ENCODE measurements around the gene STXBP6.

Gene STXBP6

GRCh38 chr14:24904533-24904932 is 145.4 kb downstream of the STXBP6 start:
- no peak for DNase-seq (ENCODE audit: low read depth)
- TF ChIP-seq, protein P1, sequence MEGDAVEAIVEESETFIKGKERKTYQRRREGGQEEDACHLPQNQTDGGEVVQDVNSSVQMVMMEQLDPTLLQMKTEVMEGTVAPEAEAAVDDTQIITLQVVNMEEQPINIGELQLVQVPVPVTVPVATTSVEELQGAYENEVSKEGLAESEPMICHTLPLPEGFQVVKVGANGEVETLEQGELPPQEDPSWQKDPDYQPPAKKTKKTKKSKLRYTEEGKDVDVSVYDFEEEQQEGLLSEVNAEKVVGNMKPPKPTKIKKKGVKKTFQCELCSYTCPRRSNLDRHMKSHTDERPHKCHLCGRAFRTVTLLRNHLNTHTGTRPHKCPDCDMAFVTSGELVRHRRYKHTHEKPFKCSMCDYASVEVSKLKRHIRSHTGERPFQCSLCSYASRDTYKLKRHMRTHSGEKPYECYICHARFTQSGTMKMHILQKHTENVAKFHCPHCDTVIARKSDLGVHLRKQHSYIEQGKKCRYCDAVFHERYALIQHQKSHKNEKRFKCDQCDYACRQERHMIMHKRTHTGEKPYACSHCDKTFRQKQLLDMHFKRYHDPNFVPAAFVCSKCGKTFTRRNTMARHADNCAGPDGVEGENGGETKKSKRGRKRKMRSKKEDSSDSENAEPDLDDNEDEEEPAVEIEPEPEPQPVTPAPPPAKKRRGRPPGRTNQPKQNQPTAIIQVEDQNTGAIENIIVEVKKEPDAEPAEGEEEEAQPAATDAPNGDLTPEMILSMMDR (IDR thresholded peaks at IDR 0.05; ENCODE audit: control insufficient read depth, insufficient read depth, low read depth, low read length, missing control alignments), result no peak
- H3K4me3 ChIP-seq (ENCODE audit: control insufficient read depth, low read depth, low read length), result no peak overlapping the region

DNA sequence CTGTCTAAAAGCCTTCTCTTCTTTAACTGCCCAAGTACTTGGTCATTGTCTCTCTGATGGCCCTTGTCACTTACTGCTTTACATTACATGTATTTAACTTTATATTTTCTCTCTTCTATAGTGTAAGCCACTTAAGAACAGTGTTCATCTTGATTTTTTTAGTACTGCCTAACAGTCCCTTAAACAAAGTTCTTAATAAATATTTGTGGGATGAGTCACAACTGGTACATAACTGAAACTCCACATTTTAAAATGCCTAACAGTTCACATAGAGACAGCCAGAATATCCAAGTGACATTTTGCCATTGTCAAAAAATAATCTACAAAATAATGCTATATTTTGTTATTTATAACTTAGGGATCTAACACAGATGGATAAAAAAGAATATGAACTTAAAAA is 146.6 kb downstream of the STXBP6 start:
- TF ChIP-seq, protein P1 (IDR thresholded peaks at IDR 0.05; ENCODE audit: control insufficient read depth, insufficient read depth, low read depth, low read length, missing control alignments), result no peak
- peak; percentile 27 for DNase-seq (ENCODE audit: low read depth)
- no peak overlapping the region for H3K4me3 ChIP-seq (ENCODE audit: control insufficient read depth, low read depth, low read length)

DNA sequence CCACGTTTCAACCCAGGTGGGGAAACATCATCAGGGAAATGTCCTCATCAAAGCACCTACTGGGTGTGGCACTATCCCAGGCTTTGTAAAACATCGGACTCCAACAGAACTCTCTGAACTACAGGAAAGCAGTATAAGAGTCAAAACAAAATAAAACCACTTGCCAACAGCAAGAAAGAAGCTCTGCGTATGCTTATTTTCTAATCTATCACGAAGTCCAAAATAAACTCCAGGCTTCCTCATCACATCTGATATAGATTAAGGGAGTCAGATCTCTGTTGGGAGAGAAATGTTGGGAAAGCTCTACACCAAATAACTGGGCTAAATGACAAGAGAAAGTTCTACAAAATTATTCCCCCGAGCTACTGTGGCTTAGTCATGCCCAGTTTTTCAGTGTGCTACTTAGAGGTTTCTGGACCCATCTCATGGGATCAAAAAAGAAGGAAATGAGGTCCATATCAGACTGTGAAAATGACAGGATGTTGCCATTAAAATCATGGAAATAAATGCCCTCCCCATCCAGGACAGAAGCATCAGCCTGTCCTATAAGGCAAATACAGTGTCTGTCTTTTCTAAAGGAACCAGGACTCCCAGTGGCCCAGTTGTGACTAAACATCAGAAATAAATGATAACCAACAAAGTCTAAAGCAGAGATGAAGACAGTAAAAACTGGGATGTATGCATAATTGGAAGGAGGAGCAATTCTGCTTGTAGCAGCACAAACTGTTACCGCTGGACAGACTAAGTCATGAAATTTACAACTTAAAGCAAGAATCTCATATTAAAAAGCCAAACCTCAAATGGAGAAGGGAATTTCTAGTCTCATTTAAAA is 149.5 kb downstream of the STXBP6 start:
- peak; percentile 81 for DNase-seq (ENCODE audit: low read depth)
- no peak overlapping the region; the same call in 1 of the 2 replicates for H3K4me3 ChIP-seq (ENCODE audit: control insufficient read depth, low read depth, low read length)
- TF ChIP-seq, protein P1 (IDR thresholded peaks at IDR 0.05; ENCODE audit: control insufficient read depth, insufficient read depth, low read depth, low read length, missing control alignments), result no peak

GRCh38 chr14:24897793-24898192 is 152.2 kb downstream of the STXBP6 start:
- DNase-seq (ENCODE audit: low read depth), result no peak
- TF ChIP-seq, protein P1 (IDR thresholded peaks at IDR 0.05; ENCODE audit: control insufficient read depth, insufficient read depth, low read depth, low read length, missing control alignments), result no peak
- no peak overlapping the region for H3K4me3 ChIP-seq (ENCODE audit: control insufficient read depth, low read depth, low read length)

- TF ChIP-seq, protein P1 (IDR thresholded peaks at IDR 0.05; ENCODE audit: control insufficient read depth, insufficient read depth, low read depth, low read length, missing control alignments), result no peak
- no peak for DNase-seq (ENCODE audit: low read depth)
- H3K4me3 ChIP-seq (ENCODE audit: control insufficient read depth, low read depth, low read length), result no peak overlapping the region
These were observed 154.3 kb downstream of the STXBP6 start for GRCh38 chr14:24895622-24896021.

- H3K4me3 ChIP-seq (ENCODE audit: control insufficient read depth, low read depth, low read length), result no peak overlapping the region
- TF ChIP-seq, protein P1 (IDR thresholded peaks at IDR 0.05; ENCODE audit: control insufficient read depth, insufficient read depth, low read depth, low read length, missing control alignments), result no peak
- peak; percentile 13 for DNase-seq (ENCODE audit: low read depth)
These were observed 154.7 kb downstream of the STXBP6 start for GRCh38 chr14:24895243-24895583.
